ENCODE measurements around the gene DEFB125. TPM values are rescaled to one million over a fixed set of nuclear protein-coding genes. Genes with fewer than 3 reads are reported as not detected.

DEFB125 gene
- total RNA-seq, result not detected

GRCh38 chr20:87401-87800 is at the start of gene DEFB125:
Gene DEFB125 (plus strand): TSS chr20:87672. CDS start chr20:87710, 38 bp downstream.

GRCh38 chr20:142290-142689 is 54.8 kb downstream of the DEFB125 start, which contains the start of gene DEFB126:
Gene DEFB126 (plus strand): TSS chr20:142590. CDS start chr20:142629, 39 bp downstream.

Other genes starting within 250 kb of the DEFB125 start
- not detected for gene DEFB126, start 54.9 kb downstream of the DEFB125 start, total RNA-seq
- gene DEFB127, start 69.8 kb downstream of the DEFB125 start, total RNA-seq, result not detected
- gene DEFB128, start 102.0 kb downstream of the DEFB125 start, total RNA-seq, result not detected
- gene DEFB129, start 139.6 kb downstream of the DEFB125 start, total RNA-seq, result under 1 TPM in 1 of 2 donors, not detected in 1; 0.34 TPM
- gene DEFB132, start 170.1 kb downstream of the DEFB125 start, total RNA-seq, result not detected
- gene C20orf96, start 203.1 kb downstream of the DEFB125 start, total RNA-seq, result 1 to 10 TPM; 2.8 to 3.7 TPM
- 10 to 100 TPM in 1 of 2 donors, 1 to 10 TPM in 1; 8.3 to 10.3 TPM for gene ZCCHC3, start 209.9 kb downstream of the DEFB125 start, total RNA-seq
- gene SOX12, start 237.9 kb downstream of the DEFB125 start, total RNA-seq, result 1 to 10 TPM; 6.2 to 6.7 TPM